Measurements from ENCODE around the gene SCG5. TPM values are rescaled to one million over a fixed set of nuclear protein-coding genes. Genes with fewer than 3 reads are reported as not detected.

The SCG5 gene
- total RNA-seq = 14.8 and 60.0 TPM in 2 replicates

GRCh38 chr15:32641517-32642059, at the start of gene SCG5:
TSS of gene SCG5 (plus strand) at chr15:32641710. CDS start at chr15:32643593, 1,883 bp downstream.

GRCh38 chr15:32593151-32593550, 48.4 kb upstream of the SCG5 start, which contains the start of gene GOLGA8N:
TSS of gene GOLGA8N (plus strand) at chr15:32593456.

GRCh38 chr15:32615051-32615870, 26.2 kb upstream of the SCG5 start, which contains the start of gene ARHGAP11A:
TSS of gene ARHGAP11A (plus strand) at chr15:32615504. CDS start at chr15:32616212, 708 bp downstream.

GRCh38 chr15:32717426-32718226, 76.1 kb downstream of the SCG5 start, which contains the start of gene GREM1:
TSS of gene GREM1 (plus strand) at chr15:32718004. CDS start at chr15:32730691, 12,687 bp downstream.

Other genes starting within 250 kb of the SCG5 start
- 0.08 TPM in 1 of 2 replicates, not detected in the other for gene GOLGA8K, start 238.4 kb upstream of the SCG5 start, total RNA-seq
- 0.61 TPM in 1 of 2 replicates, not detected in the other for gene GOLGA8O, start 186.1 kb upstream of the SCG5 start, total RNA-seq
- 0.49 and 0.94 TPM in 2 replicates for gene GOLGA8N, start 48.3 kb upstream of the SCG5 start, total RNA-seq
- 11.2 and 25.9 TPM in 2 replicates for gene ARHGAP11A, start 26.2 kb upstream of the SCG5 start, total RNA-seq
- 0.39 and 1.6 TPM in 2 replicates for gene GREM1, start 76.3 kb downstream of the SCG5 start, total RNA-seq